Measurements from ENCODE around the gene RDM1. TPM values are rescaled to one million over a fixed set of nuclear protein-coding genes. Genes with fewer than 3 reads are reported as not detected.

RDM1 gene
- total RNA-seq, 1 experiment from 2014 or later = 5.5 TPM

- H3K27me3 ChIP-seq (ENCODE audit: control insufficient read depth, insufficient read depth, low read length) = no peaks in the 10 kb centered on the region
- no peak for TF ChIP-seq POLR2AphosphoS5 (IDR thresholded peaks at IDR 0.05; ENCODE audit: low read depth, low read length)
- no peak for TF ChIP-seq CTCF (IDR thresholded peaks at IDR 0.05)
- TF ChIP-seq TCF7L2 (IDR thresholded peaks at IDR 0.05; ENCODE audit: low read depth, low read length) = no peak
- no peak for TF ChIP-seq REST (IDR thresholded peaks at IDR 0.05; ENCODE audit: insufficient read depth in 1 of 2, low read depth in 2 of 2, low read length in 1 of 2)
- TF ChIP-seq SIN3A (IDR thresholded peaks at IDR 0.05; ENCODE audit: borderline replicate concordance, insufficient read depth, low read depth, low read length) = no peak
- no TSS peak for BruUV-seq (replicated peaks)
- ATAC-seq (no peak), DNase-seq (ENCODE audit: low read depth, low spot score) (no peak)
- H3K27ac ChIP-seq (ENCODE audit: low read length) = no peak overlapping the region
- H3K4me1 ChIP-seq (ENCODE audit: control insufficient read depth, insufficient read depth, low read length) = no peaks in the 10 kb centered on the region
- POLR2A ChIA-PET = no interaction called here
- no peak overlapping the region for H3K4me3 ChIP-seq (ENCODE audit: low read depth in 2 of 2, low read length in 2 of 2)
- H3K36me3 ChIP-seq (ENCODE audit: control insufficient read depth, insufficient read depth, low read length) = no peaks in the 10 kb centered on the region
- intact Hi-C loops (cut with micrococcal nuclease; ENCODE audit: unreplicated experiment) = no loop called here
- in situ Hi-C loops (cut with HindIII; ENCODE audit: low pct_unique_long_range_greater_than_20kb, low sequenced_read_pairs) = no loop called here
- CTCF ChIA-PET = no interaction called here
- H3K9me3 ChIP-seq (ENCODE audit: control insufficient read depth, insufficient read depth, low read depth, low read length) = no peaks in the 10 kb centered on the region
Observed at GRCh38 chr17:35875800-35876139, 54.8 kb downstream of the RDM1 start.

GRCh38 chr17:35875072-35875799, 55.3 kb downstream of the RDM1 start:
- TF ChIP-seq CTCF (IDR thresholded peaks at IDR 0.05) = no peak
- no peak for TF ChIP-seq SIN3A (IDR thresholded peaks at IDR 0.05; ENCODE audit: borderline replicate concordance, insufficient read depth, low read depth, low read length)
- TF ChIP-seq POLR2AphosphoS5 (IDR thresholded peaks at IDR 0.05; ENCODE audit: low read depth, low read length) = no peak
- no peak for TF ChIP-seq TCF7L2 (IDR thresholded peaks at IDR 0.05; ENCODE audit: low read depth, low read length)
- no peak for TF ChIP-seq REST (IDR thresholded peaks at IDR 0.05; ENCODE audit: insufficient read depth in 1 of 2, low read depth in 2 of 2, low read length in 1 of 2)
- no peak overlapping the region for H3K27ac ChIP-seq (ENCODE audit: low read length)
- no peak for DNase-seq (ENCODE audit: low read depth, low spot score)
- no peak for ATAC-seq
- H3K4me3 ChIP-seq (ENCODE audit: low read depth in 2 of 2, low read length in 2 of 2) = no peak overlapping the region
- ChIA-PET POLR2A (interaction anchor here (0.7 kb wide), 1 partner anchor 7 kb away, joined by 4 read pairs; no protein-coding TSS in a partner anchor), CTCF (no interaction called here)
- in situ Hi-C loops (cut with HindIII; ENCODE audit: low pct_unique_long_range_greater_than_20kb, low sequenced_read_pairs) = no loop called here
- H3K4me1 ChIP-seq (ENCODE audit: control insufficient read depth, insufficient read depth, low read length) = no peaks in the 10 kb centered on the region
- BruUV-seq (replicated peaks) = no TSS peak
- H3K27me3 ChIP-seq (ENCODE audit: control insufficient read depth, insufficient read depth, low read length) = no peaks in the 10 kb centered on the region
- intact Hi-C loops (cut with micrococcal nuclease; ENCODE audit: unreplicated experiment) = no loop called here
- no peaks in the 10 kb centered on the region for H3K9me3 ChIP-seq (ENCODE audit: control insufficient read depth, insufficient read depth, low read depth, low read length)
- no peaks in the 10 kb centered on the region for H3K36me3 ChIP-seq (ENCODE audit: control insufficient read depth, insufficient read depth, low read length)
